K562 (cell line): ENCODE data around the gene SLC16A12. TPM values are rescaled to one million over a fixed set of nuclear protein-coding genes. Genes with fewer than 3 reads are reported as not detected.

Experiments
- BRD4 ChIP-seq: fragments of 200-600 bp; sonication (generic); IDR thresholded peaks from 2 replicates; pipeline ENCODE4 v1.6.1; 2017; ENCODE audit warnings: inconsistent platforms
- ETV5 ChIP-seq: sonication (generic); formaldehyde crosslinking; IDR thresholded peaks from 2 replicates; pipeline ENCODE4 v1.4.0; 2020; ENCODE audit warnings: low read depth, mild to moderate bottlenecking, missing genetic modification reagents
- PURB ChIP-seq: sonication (generic); formaldehyde crosslinking; IDR thresholded peaks from 2 replicates; pipeline ENCODE4 v1.9.0; 2021; ENCODE audit warnings: low read depth, mild to moderate bottlenecking, missing genetic modification reagents
- SNIP1 ChIP-seq: fragments of 450-650 bp; IDR thresholded peaks from 2 replicates; pipeline ENCODE4 v1.7.1; 2017; ENCODE audit warnings: low read depth, mild to moderate bottlenecking
- STAT5A ChIP-seq: IDR thresholded peaks from 2 replicates; pipeline ENCODE4 v1.6.1; 2012; ENCODE audit warnings: low read length, inconsistent platforms, borderline replicate concordance
- ZBTB11 ChIP-seq, 3 experiments: fragments of 200-800 bp in 1 of 3; fragments of 250-450 bp in 1 of 3; fragments of 450-650 bp in 1 of 3; sonication (Bioruptor Pico) in 1 of 3; sonication (Bioruptor generic) in 1 of 3; formaldehyde crosslinking in 1 of 3; IDR thresholded peaks; 2 replicates each; pipeline versions ENCODE4 v1.6.1 to v1.8.0; 2016 to 2022; ENCODE audit warnings: mild to moderate bottlenecking in 2 of 3, missing genetic modification characterization in 2 of 3, missing compliant biosample characterization in 1 of 3, moderate library complexity in 1 of 3
- ZNF407 ChIP-seq: fragments of 450-650 bp; IDR thresholded peaks from 2 replicates; pipeline ENCODE4 v1.6.1; 2016; ENCODE audit warnings: low read depth
- ZNF830 ChIP-seq: fragments of 250-450 bp; sonication (Bioruptor Pico); IDR thresholded peaks from 2 replicates; pipeline ENCODE4 v1.5.0; 2021; ENCODE audit warnings: mild to moderate bottlenecking
- polyA plus RNA-seq, 8 experiments: library from polyadenylated mRNA; depleted of rRNA in 4 of 8; stranded (reverse) in 5 of 8; unstranded in 3 of 8; fragments of >200 nt; fragmentation: Nextera tagmentation in 2 of 8; fragmentation: Illumina TruSeq in 1 of 8; extraction: Ambion mirVana in 2 of 8; extraction: Trizol in 1 of 8; gene quantifications; 2 replicates each; pipeline versions ENCODE4 v1.2.1 to v1.2.3, GENCODE V29; 2011 to 2014; ENCODE audit warnings: inconsistent platforms in 1 of 8, missing spikeins in 1 of 8
- total RNA-seq, 7 experiments: library from RNA; depleted of rRNA in 6 of 7; stranded (reverse); fragments of >200 nt in 6 of 7; fragmentation: Illumina TruSeq in 2 of 7; extraction: Trizol in 2 of 7; gene quantifications; 2 replicates each; pipeline versions ENCODE4 v1.2.1 to v1.2.3, GENCODE V29; 2011 to 2021; ENCODE audit warnings: low replicate concordance in 1 of 7

Gene SLC16A12
- total and polyA plus RNA-seq, 9 of the 15 experiments (the other 6 are each of a cell fraction or from before 2014, with no cell fraction given) = not detected

GRCh38 chr10:89427629-89428028 is 107.8 kb downstream of the SLC16A12 start (continued):
- TF ChIP-seq ZBTB11 (CRISPR knock-in tag; IDR thresholded peaks at IDR 0.05) = no peak
- TF ChIP-seq STAT5A = no peak
- no peak for TF ChIP-seq ZNF407
- no peak for TF ChIP-seq BRD4
- no peak for TF ChIP-seq ZNF830
- TF ChIP-seq SNIP1 = no peak
- no peak for TF ChIP-seq ETV5
- TF ChIP-seq PURB (CRISPR knock-in tag) = no peak
